Type B pancreatic cell (in vitro differentiated cells): ENCODE results near the gene MED26. TPM values are rescaled to one million over a fixed set of nuclear protein-coding genes. Genes with fewer than 3 reads are reported as not detected.

Experiments used
- DNase-seq: peaks from one replicate; pipeline ENCODE4 v3.0.0; 2021; ENCODE audit warnings: mixed read lengths; ENCODE audit not compliant: unreplicated experiment; ENCODE audit errors: extremely low spot score
- H3K27ac Mint-ChIP-seq: 2 replicates; pipeline ENCODE4 v1.8.0; 2021; ENCODE audit warnings: mild to moderate bottlenecking, mixed read lengths
- H3K27me3 Mint-ChIP-seq: 2 replicates; pipeline ENCODE4 v1.8.0; 2021; ENCODE audit warnings: mixed read lengths
- H3K36me3 Mint-ChIP-seq: 2 replicates; pipeline ENCODE4 v1.8.0; 2021; ENCODE audit warnings: mixed read lengths
- H3K4me1 Mint-ChIP-seq: one replicate; pipeline ENCODE4 v1.8.0; 2021; ENCODE audit warnings: mixed read lengths; ENCODE audit not compliant: unreplicated experiment
- H3K4me3 Mint-ChIP-seq: 2 replicates; pipeline ENCODE4 v1.8.0; 2021; ENCODE audit warnings: mild to moderate bottlenecking, mixed read lengths
- H3K9me3 Mint-ChIP-seq: 2 replicates; pipeline ENCODE4 v1.8.0; 2021; ENCODE audit warnings: mixed read lengths
- total RNA-seq: library from RNA; stranded (reverse); gene quantifications from 2 replicates; pipeline ENCODE4 v1.2.1, GENCODE V29; 2021; ENCODE audit warnings: low replicate concordance
- TF ChIP-seq, protein P1 (sequence below): fragments of 200-600 bp; sonication (generic); conservative IDR thresholded peaks from 2 replicates; pipeline ENCODE4 v1.5.0; 2021; ENCODE audit warnings: antibody characterized with exemption, mild to moderate bottlenecking

MED26 gene
- total RNA-seq, 1 donor from 2014 or later: 12.5 TPM

DNA sequence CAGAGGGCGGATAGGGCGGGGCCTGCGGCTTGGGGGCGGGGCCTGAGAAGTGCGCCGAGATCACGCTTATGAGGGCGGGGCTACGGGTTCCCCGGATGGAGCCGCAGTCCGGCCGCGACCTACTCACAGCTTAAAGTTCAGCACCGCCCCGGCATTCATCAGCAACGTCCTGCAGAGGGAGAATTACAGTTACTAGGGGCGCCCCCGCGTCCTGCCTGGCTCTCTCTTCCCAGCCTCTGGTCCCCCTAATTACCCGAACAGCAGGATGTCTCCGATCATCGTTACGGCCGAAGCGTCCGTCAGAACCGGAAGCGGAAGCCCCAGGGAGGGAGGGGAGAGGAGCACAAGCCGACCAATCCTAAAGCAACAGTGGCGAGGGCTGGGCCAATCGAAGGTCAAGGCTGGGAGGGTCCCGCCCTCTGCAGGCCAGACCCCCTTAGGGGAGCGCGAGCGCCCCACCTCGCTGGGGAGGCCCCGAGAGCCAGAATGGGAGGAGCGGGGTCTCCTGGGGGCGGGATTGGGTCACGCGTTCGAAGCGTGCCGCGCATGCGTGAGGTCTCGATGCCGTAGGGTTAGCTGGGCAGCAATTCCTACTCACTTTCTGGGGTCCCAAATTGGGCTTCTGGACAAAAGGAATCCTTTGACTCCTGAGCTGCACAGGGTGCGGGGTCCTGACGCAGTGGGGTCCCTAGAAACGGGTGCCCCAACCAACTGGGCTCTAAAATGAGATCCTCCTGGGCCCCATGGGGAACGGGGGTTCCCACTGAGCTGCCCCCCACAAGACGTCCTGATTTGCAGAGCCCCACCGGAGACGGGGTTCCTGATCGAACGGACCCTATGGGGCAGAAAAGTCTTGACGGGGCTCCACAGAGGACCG lies 32.1 kb upstream of the MED26 start, which contains the start of gene SMIM7:
TSS of gene SMIM7 (minus strand) at position 313 of the 877 bp plus-strand sequence. CDS start at position 279, 34 bp downstream.
- Mint-ChIP-seq H3K27me3 (no peaks in the 10 kb centered on the region), H3K4me3 (peak within 1 kb of the TSS; percentile 100), H3K36me3 (peaks cover 5% of the 10 kb centered on the region), H3K27ac (peak within 1 kb of the TSS; percentile 98), H3K9me3 (no peaks in the 10 kb centered on the region), H3K4me1 (peaks cover 9% of the 10 kb centered on the region)
- peak; percentile 98 for DNase-seq
- TF ChIP-seq, protein P1, sequence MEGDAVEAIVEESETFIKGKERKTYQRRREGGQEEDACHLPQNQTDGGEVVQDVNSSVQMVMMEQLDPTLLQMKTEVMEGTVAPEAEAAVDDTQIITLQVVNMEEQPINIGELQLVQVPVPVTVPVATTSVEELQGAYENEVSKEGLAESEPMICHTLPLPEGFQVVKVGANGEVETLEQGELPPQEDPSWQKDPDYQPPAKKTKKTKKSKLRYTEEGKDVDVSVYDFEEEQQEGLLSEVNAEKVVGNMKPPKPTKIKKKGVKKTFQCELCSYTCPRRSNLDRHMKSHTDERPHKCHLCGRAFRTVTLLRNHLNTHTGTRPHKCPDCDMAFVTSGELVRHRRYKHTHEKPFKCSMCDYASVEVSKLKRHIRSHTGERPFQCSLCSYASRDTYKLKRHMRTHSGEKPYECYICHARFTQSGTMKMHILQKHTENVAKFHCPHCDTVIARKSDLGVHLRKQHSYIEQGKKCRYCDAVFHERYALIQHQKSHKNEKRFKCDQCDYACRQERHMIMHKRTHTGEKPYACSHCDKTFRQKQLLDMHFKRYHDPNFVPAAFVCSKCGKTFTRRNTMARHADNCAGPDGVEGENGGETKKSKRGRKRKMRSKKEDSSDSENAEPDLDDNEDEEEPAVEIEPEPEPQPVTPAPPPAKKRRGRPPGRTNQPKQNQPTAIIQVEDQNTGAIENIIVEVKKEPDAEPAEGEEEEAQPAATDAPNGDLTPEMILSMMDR: peak; percentile 20

DNA sequence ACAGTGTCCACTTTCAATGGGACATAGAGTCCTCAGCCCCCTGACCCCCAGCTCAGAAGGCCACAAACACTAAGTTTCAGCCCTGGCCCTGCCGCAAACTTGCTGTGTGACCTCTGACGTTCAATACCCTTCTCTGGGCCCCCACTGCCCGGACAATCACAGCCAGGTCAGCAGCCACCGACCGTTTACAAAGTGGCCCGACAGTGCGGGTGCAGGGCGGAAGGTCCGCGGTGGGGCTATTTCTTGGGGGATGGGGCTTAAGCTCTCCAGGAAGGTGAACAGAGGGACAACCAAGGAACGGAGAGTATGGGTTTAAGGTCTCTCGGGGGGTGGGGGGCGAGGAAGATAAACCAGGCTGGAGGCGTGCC lies 31.4 kb upstream of the MED26 start:
- H3K27ac Mint-ChIP-seq: peak overlapping the region; percentile 98
- H3K36me3 Mint-ChIP-seq: peaks cover 5% of the 10 kb centered on the region
- H3K9me3 Mint-ChIP-seq: no peaks in the 10 kb centered on the region
- DNase-seq: no peak
- peaks cover 9% of the 10 kb centered on the region for H3K4me1 Mint-ChIP-seq
- peak overlapping the region; percentile 100 for H3K4me3 Mint-ChIP-seq
- no peaks in the 10 kb centered on the region for H3K27me3 Mint-ChIP-seq
- TF ChIP-seq, protein P1: no peak

DNA sequence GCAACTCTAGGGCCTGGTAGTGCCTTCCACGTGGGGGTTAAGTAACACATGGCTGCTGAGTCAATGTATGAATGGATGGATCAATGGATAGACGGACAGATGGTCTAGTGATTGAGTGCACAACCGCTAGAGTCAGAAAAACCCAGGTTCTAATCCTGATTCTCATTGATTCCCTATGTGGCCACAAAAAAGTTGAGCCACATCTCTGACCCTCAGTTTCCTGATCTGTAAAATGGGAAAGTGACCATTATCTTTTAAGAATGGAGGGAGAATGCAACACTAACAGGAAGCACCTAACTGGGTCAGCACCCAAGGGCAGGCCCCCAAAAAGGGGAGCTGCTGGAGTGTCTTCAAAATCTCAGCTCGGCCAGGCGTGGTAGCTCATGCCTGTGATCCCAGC lies 29.4 kb upstream of the MED26 start:
- Mint-ChIP-seq H3K27me3 (no peaks in the 10 kb centered on the region), H3K36me3 (peaks cover 17% of the 10 kb centered on the region), H3K4me1 (peaks cover 9% of the 10 kb centered on the region), H3K27ac (peak overlapping the region; percentile 46), H3K9me3 (no peaks in the 10 kb centered on the region), H3K4me3 (peak overlapping the region; percentile 31)
- TF ChIP-seq, protein P1: no peak
- no peak for DNase-seq

DNA sequence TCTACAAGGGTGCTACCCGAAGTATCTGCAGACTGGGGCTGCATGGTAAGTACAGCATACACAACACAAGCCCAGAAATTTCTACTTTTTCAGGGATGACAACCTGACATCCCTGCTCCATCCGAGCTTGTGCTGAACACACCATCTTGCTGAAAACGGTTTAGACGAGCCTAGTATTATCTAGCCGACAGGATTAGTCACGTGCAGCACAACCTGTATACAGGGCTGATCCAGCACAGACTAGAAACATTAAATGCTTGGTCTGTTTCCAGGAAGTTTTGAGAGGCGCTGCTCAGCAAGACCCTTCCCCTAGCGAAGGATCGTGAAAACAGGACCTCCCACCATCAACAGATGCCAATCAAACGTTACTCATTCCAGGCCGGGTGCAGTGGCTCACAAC lies 27.7 kb upstream of the MED26 start:
- Mint-ChIP-seq H3K27ac (no peak overlapping the region), H3K4me1 (peaks cover 4% of the 10 kb centered on the region), H3K36me3 (peaks cover 30% of the 10 kb centered on the region), H3K27me3 (no peaks in the 10 kb centered on the region), H3K4me3 (no peak overlapping the region), H3K9me3 (no peaks in the 10 kb centered on the region)
- TF ChIP-seq, protein P1: no peak
- no peak for DNase-seq

DNA sequence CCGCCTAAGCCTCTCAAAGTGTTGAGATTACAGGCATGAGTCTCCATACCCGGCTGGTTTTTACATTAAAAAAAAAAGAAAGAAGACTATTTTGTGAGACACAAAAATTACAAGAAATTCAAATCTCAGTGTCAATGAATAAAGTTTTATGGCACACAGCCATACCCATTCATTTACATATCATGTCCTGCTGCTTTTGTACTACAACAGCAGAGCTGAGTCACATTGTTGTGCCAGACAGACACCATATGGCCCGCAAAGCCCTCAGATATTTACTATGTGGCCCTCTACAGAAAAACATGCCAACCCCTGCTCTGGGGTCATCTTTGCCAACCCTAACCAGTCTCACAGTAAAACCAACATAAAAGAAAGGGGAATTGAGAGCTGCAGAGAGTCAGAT lies 26.6 kb upstream of the MED26 start:
- Mint-ChIP-seq H3K27me3 (no peaks in the 10 kb centered on the region), H3K4me1 (peaks cover 4% of the 10 kb centered on the region), H3K9me3 (no peaks in the 10 kb centered on the region), H3K36me3 (peaks cover 36% of the 10 kb centered on the region), H3K27ac (no peak overlapping the region), H3K4me3 (no peak overlapping the region)
- TF ChIP-seq, protein P1: no peak
- DNase-seq: no peak
